SH-SY5Y (cell line): ENCODE data around the gene PBX1.

Source experiments
- GATA2 ChIP-seq: IDR thresholded peaks from 2 replicates; pipeline ENCODE4 v1.6.1; 2011; ENCODE audit warnings: mild to moderate bottlenecking, low read depth, low read length
- GATA3 ChIP-seq: IDR thresholded peaks from 2 replicates; pipeline ENCODE4 v1.6.1; 2011; ENCODE audit warnings: low read depth, mild to moderate bottlenecking, low read length, moderate library complexity

The PBX1 gene

GRCh38 chr1:164561007-164561406, 2.0 kb downstream of the PBX1 start:
- no peak for TF ChIP-seq GATA2
- no peak for TF ChIP-seq GATA3

GRCh38 chr1:164561472-164561871, 2.5 kb downstream of the PBX1 start:
- no peak for TF ChIP-seq GATA3
- no peak for TF ChIP-seq GATA2

- TF ChIP-seq GATA3 (no peak), GATA2 (no peak)
Measured at GRCh38 chr1:164562061-164562460, 3.1 kb downstream of the PBX1 start.

- TF ChIP-seq GATA2 (no peak), GATA3 (no peak)
Measured at GRCh38 chr1:164562511-164562910, 3.5 kb downstream of the PBX1 start.

- TF ChIP-seq GATA3 (0 out of 2 replicates have a peak, but pooled peaks have one; percentile 41), GATA2 (no peak)
Measured at GRCh38 chr1:164562947-164563520, 4.0 kb downstream of the PBX1 start.

GRCh38 chr1:164563721-164564360, 4.9 kb downstream of the PBX1 start:
- TF ChIP-seq GATA3, result no peak
- TF ChIP-seq GATA2, result no peak

- no peak for TF ChIP-seq GATA2
- TF ChIP-seq GATA3, result no peak
Measured at GRCh38 chr1:164564378-164564777, 5.4 kb downstream of the PBX1 start.

- TF ChIP-seq GATA2, result no peak
- TF ChIP-seq GATA3, result no peak
Measured at GRCh38 chr1:164565357-164565756, 6.4 kb downstream of the PBX1 start.

GRCh38 chr1:164567774-164568173, 8.8 kb downstream of the PBX1 start:
- TF ChIP-seq GATA2, result no peak
- no peak for TF ChIP-seq GATA3

- TF ChIP-seq GATA2 (no peak), GATA3 (no peak)
Measured at GRCh38 chr1:164569241-164569640, 10.3 kb downstream of the PBX1 start.

GRCh38 chr1:164569866-164570265, 10.9 kb downstream of the PBX1 start:
- TF ChIP-seq GATA2 (no peak), GATA3 (no peak)

GRCh38 chr1:164571333-164571732, 12.3 kb downstream of the PBX1 start:
- TF ChIP-seq GATA3 (no peak), GATA2 (no peak)

GRCh38 chr1:164575356-164575886, 16.4 kb downstream of the PBX1 start:
- no peak for TF ChIP-seq GATA2
- no peak for TF ChIP-seq GATA3

- TF ChIP-seq GATA2, result no peak
- TF ChIP-seq GATA3, result no peak
Measured at GRCh38 chr1:164576291-164577271, 17.6 kb downstream of the PBX1 start.

GRCh38 chr1:164577291-164577690, 18.3 kb downstream of the PBX1 start:
- no peak for TF ChIP-seq GATA2
- no peak for TF ChIP-seq GATA3
